HEK293T (cell line): ENCODE data around the gene LIMS2.

ENCODE experiments used
- CTCF ChIA-PET: fragments of 350-600 bp; formaldehyde crosslinking; extraction: SDS; loops from one replicate; lab custom pipeline; 2021; ENCODE audit warnings: antibody characterized with exemption, inconsistent platforms; lab: Yijun Ruan, JAX
- POLR2A ChIA-PET: fragments of 350-600 bp; formaldehyde crosslinking; extraction: SDS; loops from one replicate; lab custom pipeline; 2020; ENCODE audit warnings: antibody characterized with exemption, inconsistent platforms; lab: Yijun Ruan, JAX
- DNase-seq: peaks from one replicate; pipeline ENCODE4 v3.0.0; 2012; ENCODE audit warnings: mixed read lengths; ENCODE audit errors: extremely low spot score
- ARNT ChIP-seq: fragments of 450-650 bp; IDR thresholded peaks from 2 replicates; pipeline ENCODE4 v1.6.1; 2017; ENCODE audit warnings: mild to moderate bottlenecking
- BHLHE40 ChIP-seq: fragments of 450-650 bp; IDR thresholded peaks from 2 replicates; pipeline ENCODE4 v1.6.1; 2016; ENCODE audit warnings: mild to moderate bottlenecking, moderate library complexity, borderline replicate concordance
- CTBP1 ChIP-seq: fragments of 450-650 bp; IDR thresholded peaks from 2 replicates; pipeline ENCODE4 v1.6.1; 2016; ENCODE audit warnings: borderline replicate concordance
- ELF4 ChIP-seq: fragments of 450-650 bp; IDR thresholded peaks from 2 replicates; pipeline ENCODE4 v1.6.1; 2017; ENCODE audit warnings: antibody characterized with exemption
- FOXA1 ChIP-seq: fragments of 450-650 bp; IDR thresholded peaks from 2 replicates; pipeline ENCODE4 v1.6.1; 2016; ENCODE audit warnings: mild to moderate bottlenecking
- FOXK2 ChIP-seq: fragments of 450-650 bp; IDR thresholded peaks from 2 replicates; pipeline ENCODE4 v1.6.1; 2016; ENCODE audit warnings: mild to moderate bottlenecking
- FOXM1 ChIP-seq: fragments of 450-650 bp; IDR thresholded peaks from 2 replicates; pipeline ENCODE4 v1.6.1; 2017; ENCODE audit warnings: mild to moderate bottlenecking, borderline replicate concordance
- HDGF ChIP-seq: fragments of 450-650 bp; IDR thresholded peaks from 2 replicates; pipeline ENCODE4 v1.6.1; 2017; ENCODE audit warnings: antibody characterized with exemption, borderline replicate concordance
- L3MBTL2 ChIP-seq: fragments of 450-650 bp; conservative IDR thresholded peaks from 2 replicates; pipeline ENCODE4 v1.6.1; 2016; ENCODE audit warnings: mild to moderate bottlenecking
- LEF1 ChIP-seq: fragments of 450-650 bp; IDR thresholded peaks from 2 replicates; pipeline ENCODE4 v1.6.1; 2017; ENCODE audit warnings: mild to moderate bottlenecking, borderline replicate concordance
- NFRKB ChIP-seq: fragments of 450-650 bp; IDR thresholded peaks from 2 replicates; pipeline ENCODE4 v1.6.1; 2016; ENCODE audit warnings: mild to moderate bottlenecking, moderate library complexity
- PKNOX1 ChIP-seq: fragments of 450-650 bp; IDR thresholded peaks from 2 replicates; pipeline ENCODE4 v1.6.1; 2016
- SP1 ChIP-seq: fragments of 450-650 bp; IDR thresholded peaks from 2 replicates; pipeline ENCODE4 v1.6.1; 2017
- SUZ12 ChIP-seq: fragments of 450-650 bp; IDR thresholded peaks from 2 replicates; pipeline ENCODE4 v1.6.1; 2016; ENCODE audit warnings: mild to moderate bottlenecking
- TARDBP ChIP-seq: fragments of 450-650 bp; IDR thresholded peaks from 2 replicates; pipeline ENCODE4 v1.6.1; 2016
- ZNF384 ChIP-seq: fragments of 450-650 bp; IDR thresholded peaks from 2 replicates; pipeline ENCODE4 v1.6.1; 2016

LIMS2 gene

GRCh38 chr2:127683757-127684156 lies 8.4 kb upstream of the LIMS2 start:
- no peak for DNase-seq
- ChIA-PET POLR2A (no interaction called here), CTCF (no interaction called here)
- TF ChIP-seq ARNT (no peak), FOXM1 (no peak), TARDBP (no peak), LEF1 (no peak), ZNF384 (no peak), HDGF (no peak), BHLHE40 (no peak), SUZ12 (no peak), FOXA1 (no peak), SP1 (no peak), NFRKB (no peak), FOXK2 (no peak), CTBP1 (no peak), ELF4 (no peak), PKNOX1 (no peak), L3MBTL2 (no peak)

- CTCF ChIA-PET, result no interaction called here
- no peak for DNase-seq
- no peak for TF ChIP-seq FOXA1
- TF ChIP-seq PKNOX1, result no peak
- no peak for TF ChIP-seq TARDBP
- TF ChIP-seq NFRKB, result no peak
- no peak for TF ChIP-seq FOXM1
- POLR2A ChIA-PET, result interaction anchor here (1.7 kb wide), 1 partner anchor 18 kb away, joined by 5 read pairs; the partner anchor contains the start of gene SFT2D3
Measured at GRCh38 chr2:127683056-127683455, 7.7 kb upstream of the LIMS2 start.

GRCh38 chr2:127681976-127682857 lies 6.9 kb upstream of the LIMS2 start:
- TF ChIP-seq NFRKB, result no peak
- TF ChIP-seq ZNF384, result peak; percentile 20; the same call in 1 of the 2 replicates
- ChIA-PET POLR2A (interaction anchor here (1.7 kb wide), 1 partner anchor 19 kb away, joined by 5 read pairs; the partner anchor contains the start of gene SFT2D3), CTCF (no interaction called here)
- DNase-seq, result no peak

- no peak for TF ChIP-seq ARNT
- TF ChIP-seq SP1, result no peak
- no peak for TF ChIP-seq NFRKB
- TF ChIP-seq LEF1, result no peak
- no peak for TF ChIP-seq CTBP1
- TF ChIP-seq BHLHE40, result no peak
- TF ChIP-seq PKNOX1, result no peak
- TF ChIP-seq FOXK2, result no peak
- no peak for TF ChIP-seq HDGF
- no peak for TF ChIP-seq ZNF384
- TF ChIP-seq L3MBTL2, result no peak
- no peak for TF ChIP-seq FOXM1
- no peak for TF ChIP-seq FOXA1
- no peak for TF ChIP-seq TARDBP
- TF ChIP-seq SUZ12, result no peak
- DNase-seq, result no peak
- CTCF ChIA-PET, result no interaction called here
- POLR2A ChIA-PET, result no interaction called here
Measured at GRCh38 chr2:127681288-127681804, 6.0 kb upstream of the LIMS2 start.

- ChIA-PET CTCF (no interaction called here), POLR2A (interaction anchor here (1.7 kb wide), 1 partner anchor 154 kb away, joined by 5 read pairs; the partner anchor contains the start of gene IWS1)
Measured at GRCh38 chr2:127680706-127681287, 5.5 kb upstream of the LIMS2 start.

GRCh38 chr2:127679680-127680361 lies 4.5 kb upstream of the LIMS2 start:
- ChIA-PET CTCF (no interaction called here), POLR2A (interaction anchor here (1.7 kb wide), 1 partner anchor 153 kb away, joined by 5 read pairs; the partner anchor contains the start of gene IWS1)
- DNase-seq, result no peak
- TF ChIP-seq ZNF384, result no peak
- no peak for TF ChIP-seq L3MBTL2
- TF ChIP-seq ARNT, result no peak
- no peak for TF ChIP-seq CTBP1

More at GRCh38 chr2:127680706-127681287, 5.5 kb upstream of the LIMS2 start:
- TF ChIP-seq ELF4 (no peak), L3MBTL2 (no peak)
- no peak for DNase-seq
